ENCODE data around the gene SERPINA12. TPM values are rescaled to one million over a fixed set of nuclear protein-coding genes. Genes with fewer than 3 reads are reported as not detected.

SERPINA12 gene
- total RNA-seq, 1 donor from 2014 or later: not detected

GRCh38 chr14:94448071-94448808 is 61.0 kb downstream of the SERPINA12 start:
- no peak for TF ChIP-seq CTCF (IDR thresholded peaks at IDR 0.05)
- peaks cover 4% of the 10 kb centered on the region for H3K27me3 ChIP-seq (ENCODE audit: low read depth)
- H3K27ac ChIP-seq: no peak overlapping the region
- intact Hi-C loops (cut with DNase I): no loop called here
- H3K4me3 ChIP-seq: no peak overlapping the region
- H3K4me1 ChIP-seq: no peaks in the 10 kb centered on the region
- H3K36me3 ChIP-seq: no peaks in the 10 kb centered on the region
- H3K9me3 ChIP-seq: no peaks in the 10 kb centered on the region
- DNase-seq (no peak), ATAC-seq (no peak)

- Histone ChIP-seq H3K4me1 (no peaks in the 10 kb centered on the region), H3K36me3 (no peaks in the 10 kb centered on the region), H3K4me3 (no peak overlapping the region), H3K9me3 (no peaks in the 10 kb centered on the region), H3K27me3 (ENCODE audit: low read depth) (peaks cover 4% of the 10 kb centered on the region), H3K27ac (no peak overlapping the region)
- intact Hi-C loops (cut with DNase I): no loop called here
- no peak for DNase-seq
- ATAC-seq: no peak
- TF ChIP-seq CTCF (IDR thresholded peaks at IDR 0.05): no peak
Observed at GRCh38 chr14:94447206-94447605, 62.1 kb downstream of the SERPINA12 start.

- intact Hi-C loops (cut with DNase I): no loop called here
- no peaks in the 10 kb centered on the region for H3K9me3 ChIP-seq
- no peak for TF ChIP-seq CTCF (IDR thresholded peaks at IDR 0.05)
- DNase-seq (no peak), ATAC-seq (no peak)
- peaks cover 4% of the 10 kb centered on the region for H3K27me3 ChIP-seq (ENCODE audit: low read depth)
- H3K4me3 ChIP-seq: no peak overlapping the region
- H3K27ac ChIP-seq: no peak overlapping the region
- no peaks in the 10 kb centered on the region for H3K36me3 ChIP-seq
- no peaks in the 10 kb centered on the region for H3K4me1 ChIP-seq
Observed at GRCh38 chr14:94446126-94446525, 63.1 kb downstream of the SERPINA12 start.

GRCh38 chr14:94445003-94445402 is 64.3 kb downstream of the SERPINA12 start:
- intact Hi-C loops (cut with DNase I): no loop called here
- Histone ChIP-seq H3K9me3 (no peaks in the 10 kb centered on the region), H3K4me3 (no peak overlapping the region), H3K36me3 (no peaks in the 10 kb centered on the region), H3K27me3 (ENCODE audit: low read depth) (peaks cover 4% of the 10 kb centered on the region), H3K27ac (no peak overlapping the region), H3K4me1 (no peaks in the 10 kb centered on the region)
- no peak for TF ChIP-seq CTCF (IDR thresholded peaks at IDR 0.05)
- no peak for DNase-seq
- ATAC-seq: no peak

- Histone ChIP-seq H3K27ac (no peak overlapping the region), H3K9me3 (no peaks in the 10 kb centered on the region), H3K4me1 (no peaks in the 10 kb centered on the region), H3K27me3 (ENCODE audit: low read depth) (peaks cover 7% of the 10 kb centered on the region), H3K36me3 (no peaks in the 10 kb centered on the region), H3K4me3 (no peak overlapping the region)
- intact Hi-C loops (cut with DNase I): no loop called here
- ATAC-seq (no peak), DNase-seq (no peak)
- no peak for TF ChIP-seq CTCF (IDR thresholded peaks at IDR 0.05)
Observed at GRCh38 chr14:94441531-94442205, 67.6 kb downstream of the SERPINA12 start.
